H4 (cell line): ENCODE results near the gene MBD5. TPM values are rescaled to one million over a fixed set of nuclear protein-coding genes. Genes with fewer than 3 reads are reported as not detected.

Source experiments
- DNase-seq: peaks from one replicate; pipeline ENCODE4 v3.0.0-alpha.2; 2015; ENCODE audit warnings: low spot score
- total RNA-seq: library from RNA; depleted of rRNA; stranded (reverse); fragments of >200 nt; shearing (Covaris generic); gene quantifications from 2 replicates; pipeline ENCODE4 v1.2.3, GENCODE V29; 2014

MBD5 gene
- total RNA-seq, 1 experiment from 2014 or later: 12.8 TPM

GRCh38 chr2:148221166-148221565 lies 200.3 kb downstream of the MBD5 start:
- no peak for DNase-seq

DNA sequence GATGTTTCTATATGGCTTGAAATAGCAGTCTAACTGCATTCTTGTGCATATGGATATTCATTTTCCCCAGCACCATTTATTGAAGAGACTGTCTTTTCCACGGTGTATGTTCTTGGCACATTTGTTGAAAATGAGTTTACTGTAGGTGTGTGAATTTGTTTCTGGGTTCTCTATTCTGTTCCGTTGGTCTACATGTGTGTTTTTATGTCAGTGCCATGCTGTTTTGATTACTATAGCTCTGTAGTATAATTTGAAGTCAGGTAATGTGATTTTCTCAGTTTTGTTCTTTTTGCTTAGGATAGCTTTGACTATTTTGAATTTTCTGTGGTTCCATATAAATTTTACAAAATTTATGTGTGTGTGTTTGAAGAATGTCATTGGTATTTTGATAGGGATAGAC lies 201.0 kb downstream of the MBD5 start:
- DNase-seq: no peak

DNA sequence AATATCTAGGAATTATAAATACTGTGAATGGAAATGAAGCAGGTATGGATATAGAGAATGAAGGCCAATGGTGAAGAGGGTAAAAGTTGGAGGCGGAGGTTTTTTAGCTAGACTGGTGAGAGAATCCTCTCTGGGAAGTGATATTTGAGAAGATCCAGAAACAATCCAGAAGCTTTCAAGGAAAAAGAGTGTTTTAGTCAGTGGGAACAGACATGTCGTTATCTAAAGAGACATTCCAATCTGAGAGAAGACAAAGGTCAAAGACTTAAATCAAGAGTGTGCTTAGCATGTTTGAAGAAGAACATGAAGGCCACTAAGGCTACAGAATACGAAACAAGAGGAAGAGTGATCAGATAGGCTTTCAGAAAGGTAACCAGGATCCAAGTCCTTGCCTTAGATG lies 211.0 kb downstream of the MBD5 start:
- no peak for DNase-seq

DNA sequence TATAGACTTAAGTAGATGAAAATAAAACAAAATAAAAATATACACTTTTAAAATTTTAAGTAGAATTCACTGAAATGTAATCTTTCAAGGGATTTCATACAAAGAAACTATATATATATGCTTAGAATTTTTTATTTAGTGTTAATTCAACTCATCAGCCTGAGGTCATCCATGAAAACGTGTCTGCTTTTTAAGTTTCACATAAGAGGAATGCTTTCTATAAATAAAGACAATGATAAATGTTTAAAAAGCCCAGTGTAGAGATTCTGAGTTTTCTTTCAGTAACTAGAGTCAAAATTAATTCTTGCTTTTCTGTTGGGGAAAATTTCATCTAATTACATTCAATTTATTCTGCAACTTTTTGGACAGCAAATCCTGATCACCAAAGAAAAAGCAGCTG lies 213.3 kb downstream of the MBD5 start:
- DNase-seq: no peak

DNA sequence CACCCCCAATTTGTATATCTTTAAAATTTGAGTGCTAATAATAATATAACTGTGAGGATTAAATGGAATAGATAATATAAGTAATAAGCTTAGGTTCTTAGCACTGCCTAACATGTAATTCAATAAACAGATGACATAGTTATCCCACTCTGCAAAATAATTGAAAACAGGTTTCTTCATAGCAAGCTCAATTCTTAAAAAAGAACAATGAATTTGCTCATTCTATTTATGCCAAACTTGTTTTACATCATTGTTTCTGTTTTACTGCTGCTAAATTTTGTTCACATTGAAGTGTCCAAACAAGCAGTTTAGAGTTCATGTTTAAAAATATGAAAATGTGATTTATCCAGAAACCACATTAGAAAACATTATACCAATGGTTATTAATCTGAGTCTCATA lies 217.0 kb downstream of the MBD5 start:
- DNase-seq: no peak

GRCh38 chr2:148238561-148238960 lies 217.7 kb downstream of the MBD5 start:
- DNase-seq: no peak

DNA sequence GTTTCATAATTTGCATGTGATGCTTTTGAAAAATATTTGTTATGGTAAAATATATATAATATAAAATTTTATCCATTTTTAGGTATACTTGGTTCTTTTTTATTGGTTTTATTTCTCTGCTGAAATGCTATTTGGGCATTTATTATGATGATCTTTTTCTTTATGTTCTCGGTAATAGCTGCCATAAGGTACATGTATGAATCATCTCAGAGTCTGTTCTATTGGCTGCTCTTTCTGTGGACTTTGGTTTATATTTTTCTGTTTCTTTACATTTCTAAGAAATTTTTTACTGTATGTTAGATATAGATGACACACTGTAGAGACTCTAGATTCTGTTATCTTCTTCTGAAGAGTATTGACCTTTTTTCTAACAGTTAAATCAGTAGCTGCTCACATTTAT lies 219.9 kb downstream of the MBD5 start:
- DNase-seq: no peak

- no peak for DNase-seq
These were observed 223.9 kb downstream of the MBD5 start for GRCh38 chr2:148244593-148245292.

GRCh38 chr2:148251993-148252392 lies 231.1 kb downstream of the MBD5 start:
- DNase-seq: no peak

- no peak for DNase-seq
These were observed 231.8 kb downstream of the MBD5 start for GRCh38 chr2:148252646-148253045.

- peak; percentile 45 for DNase-seq
These were observed 232.8 kb downstream of the MBD5 start for GRCh38 chr2:148253685-148254084.

GRCh38 chr2:148255929-148256328 lies 235.0 kb downstream of the MBD5 start:
- no peak for DNase-seq

- no peak for DNase-seq
These were observed 236.4 kb downstream of the MBD5 start for GRCh38 chr2:148257276-148257675.

DNA sequence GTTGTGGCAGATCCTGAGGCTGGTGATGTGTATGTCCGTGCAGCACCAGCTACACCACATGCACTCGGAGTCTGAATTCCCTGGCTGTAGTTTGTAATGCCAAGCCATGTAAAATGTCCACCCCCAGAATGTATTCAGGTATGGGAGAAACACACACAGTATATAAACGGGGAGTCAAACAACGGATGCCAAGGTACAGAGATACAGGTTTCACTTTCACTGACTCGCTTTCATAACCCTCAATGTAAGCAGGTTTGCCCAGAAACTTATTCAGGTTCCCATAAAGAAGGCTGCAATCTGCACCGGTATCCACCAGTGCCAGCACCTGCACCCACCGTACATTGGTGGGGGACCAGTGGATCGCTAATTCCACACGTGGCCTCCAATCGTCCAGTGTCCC lies 237.2 kb downstream of the MBD5 start:
- no peak for DNase-seq

- peak; percentile 60 for DNase-seq
These were observed 238.8 kb downstream of the MBD5 start for GRCh38 chr2:148259674-148260073.

DNA sequence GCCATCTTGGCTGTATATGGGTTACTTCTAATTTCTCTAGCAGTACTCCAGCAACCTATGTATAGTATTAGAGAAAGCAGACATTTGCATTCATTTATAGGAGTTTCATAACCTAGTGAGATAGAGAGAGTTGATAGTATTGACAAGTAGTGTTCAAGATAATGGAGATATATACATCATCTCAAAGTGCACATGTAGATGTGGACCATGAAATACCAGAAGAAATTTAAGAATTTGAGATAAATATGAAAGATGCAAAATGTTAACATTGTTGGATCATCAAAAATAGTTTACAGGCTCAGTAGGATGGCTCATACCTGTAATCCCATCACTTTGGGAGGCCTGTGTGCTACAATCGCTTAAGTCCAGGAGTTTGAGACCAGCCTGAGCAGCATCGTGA lies 243.0 kb downstream of the MBD5 start:
- DNase-seq: no peak

- DNase-seq: no peak
These were observed 252.3 kb downstream of the MBD5 start for GRCh38 chr2:148273158-148273691.

DNA sequence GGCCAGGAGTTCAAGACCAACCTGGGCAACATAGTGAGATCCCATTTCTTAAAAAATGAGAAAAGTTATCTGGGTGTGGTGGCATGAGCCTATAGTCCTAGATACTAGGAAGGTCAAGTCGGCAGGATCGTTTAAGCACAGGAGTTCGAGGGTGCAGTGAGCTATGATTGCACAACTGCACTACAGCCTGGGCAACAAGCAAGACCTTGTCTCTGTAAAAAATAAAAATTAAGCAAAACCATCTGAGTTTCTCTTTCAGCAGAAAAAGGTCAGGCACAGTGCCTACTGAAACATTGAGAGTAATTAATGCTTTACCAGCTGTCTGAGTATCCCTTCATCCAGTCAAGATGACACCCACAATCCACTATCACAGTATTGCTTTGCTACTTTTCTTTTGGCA lies 258.3 kb downstream of the MBD5 start:
- no peak for DNase-seq

DNA sequence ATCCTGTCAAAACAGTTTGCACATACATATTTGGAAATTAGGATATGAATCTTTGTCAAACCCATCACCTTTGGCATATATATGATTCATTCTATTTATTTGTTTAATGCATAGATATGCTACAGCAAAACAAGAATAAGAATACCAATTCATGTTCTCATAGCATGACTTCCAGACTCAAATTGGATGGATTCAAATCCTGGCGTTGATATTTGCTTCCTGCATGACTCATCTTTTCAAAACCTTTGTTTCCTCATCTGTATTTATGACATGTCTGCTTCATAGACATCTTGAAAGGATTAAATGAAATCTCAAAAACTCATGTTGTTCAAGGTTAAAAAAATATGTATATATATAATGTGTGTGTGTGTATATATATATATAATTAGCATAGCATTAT lies 261.3 kb downstream of the MBD5 start:
- no peak for DNase-seq

DNA sequence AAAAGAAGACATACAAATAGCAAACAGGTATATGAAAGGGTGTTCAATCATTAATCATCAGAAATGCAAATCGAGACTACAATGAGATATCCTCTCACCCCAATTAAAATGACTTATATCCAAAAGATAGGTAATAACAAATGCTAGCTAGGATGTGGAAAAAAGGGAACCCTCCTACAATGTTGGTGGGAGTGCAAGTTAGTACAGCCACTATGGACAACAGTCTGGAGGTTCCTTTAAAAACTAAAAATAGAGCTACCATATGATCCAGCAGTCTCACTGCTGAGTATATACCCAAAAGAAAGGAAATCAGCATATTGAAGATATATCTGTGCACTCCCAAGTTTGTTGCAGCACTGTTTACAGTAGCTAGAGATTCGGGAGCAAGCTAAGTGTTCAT lies 271.5 kb downstream of the MBD5 start:
- DNase-seq: no peak

DNA sequence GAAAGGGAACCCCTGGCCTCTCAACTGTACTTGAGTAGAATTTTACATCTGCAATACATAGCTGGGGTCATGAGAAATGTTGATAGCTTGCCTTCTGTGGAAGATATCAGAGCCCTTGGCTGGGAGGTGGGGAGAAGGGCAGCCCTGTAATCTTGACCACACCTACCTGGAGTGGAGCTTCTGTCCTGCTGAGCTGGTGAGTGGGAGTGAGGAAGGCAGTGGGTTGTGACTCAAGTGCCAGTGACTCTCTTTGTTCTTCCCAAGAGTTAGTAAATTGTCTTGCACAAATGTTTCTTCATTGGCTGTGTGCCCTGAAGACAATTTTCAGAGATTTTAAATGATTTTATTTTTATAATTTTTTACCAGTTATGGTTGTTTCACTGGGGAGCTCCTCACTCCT lies 277.3 kb downstream of the MBD5 start:
- DNase-seq: no peak

DNA sequence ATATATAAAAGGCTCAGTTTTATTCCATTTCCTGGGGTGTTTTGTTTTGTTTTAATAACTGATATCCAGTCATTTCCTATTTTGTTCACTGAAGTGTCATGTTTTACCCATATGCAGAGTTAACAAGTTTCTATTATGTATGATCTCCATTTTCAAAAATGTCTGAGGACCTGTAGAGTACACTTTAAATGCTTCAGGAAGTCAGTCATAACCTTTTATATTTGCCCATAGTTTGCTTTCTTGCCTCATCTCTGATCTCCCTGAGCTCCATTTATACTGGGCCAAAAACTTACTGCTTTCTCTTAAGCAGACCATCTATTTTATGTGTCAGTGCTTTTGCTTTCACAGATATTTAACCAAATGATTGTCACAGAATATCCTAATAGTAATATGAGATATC lies 278.7 kb downstream of the MBD5 start:
- DNase-seq: no peak

- DNase-seq: no peak
These were observed 279.7 kb downstream of the MBD5 start for GRCh38 chr2:148300544-148300943.

GRCh38 chr2:148301362-148301761 lies 280.5 kb downstream of the MBD5 start:
- no peak for DNase-seq
